T47D (cell line): ENCODE measurements around the gene MPEG1.

Source experiments
- DNase-seq, 2 experiments: peaks; one replicate each; pipeline versions ENCODE4 v3.0.0 to v3.0.0-alpha.2; 2011 to 2012; ENCODE audit warnings: low read depth in 1 of 2, low spot score in 1 of 2
- JUND ChIP-seq: IDR thresholded peaks from 2 replicates; pipeline ENCODE4 v1.6.1; 2012; ENCODE audit warnings: low read depth
- in situ Hi-C: cut with HindIII; loops from 2 replicates; pipeline ENCODE4 v1.10.0; 2016; ENCODE audit warnings: low sequenced_read_pairs, low pct_unique_long_range_greater_than_20kb

Gene MPEG1

DNA sequence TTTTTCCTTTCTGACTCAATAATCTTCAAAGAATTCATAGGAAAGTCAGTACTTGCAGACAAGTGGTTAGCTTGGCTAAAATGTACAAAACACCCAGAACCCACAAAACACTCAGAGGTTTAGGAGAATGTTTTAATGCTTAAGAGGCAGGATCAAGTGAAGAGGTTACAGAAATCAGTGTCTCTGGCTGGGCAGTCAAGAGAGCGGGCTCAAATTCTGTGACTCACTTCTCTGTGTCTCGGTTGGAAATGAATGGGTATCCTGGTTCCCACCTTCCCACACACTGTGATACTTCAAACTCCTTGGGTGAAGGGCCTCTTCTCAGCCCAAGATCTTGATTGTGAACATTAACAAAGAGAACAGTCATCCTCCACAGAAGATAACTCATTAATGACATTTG is 3.8 kb downstream of the MPEG1 start:
- in situ Hi-C loops, result no loop called here
- TF ChIP-seq JUND, result no peak
- no peak for DNase-seq

DNA sequence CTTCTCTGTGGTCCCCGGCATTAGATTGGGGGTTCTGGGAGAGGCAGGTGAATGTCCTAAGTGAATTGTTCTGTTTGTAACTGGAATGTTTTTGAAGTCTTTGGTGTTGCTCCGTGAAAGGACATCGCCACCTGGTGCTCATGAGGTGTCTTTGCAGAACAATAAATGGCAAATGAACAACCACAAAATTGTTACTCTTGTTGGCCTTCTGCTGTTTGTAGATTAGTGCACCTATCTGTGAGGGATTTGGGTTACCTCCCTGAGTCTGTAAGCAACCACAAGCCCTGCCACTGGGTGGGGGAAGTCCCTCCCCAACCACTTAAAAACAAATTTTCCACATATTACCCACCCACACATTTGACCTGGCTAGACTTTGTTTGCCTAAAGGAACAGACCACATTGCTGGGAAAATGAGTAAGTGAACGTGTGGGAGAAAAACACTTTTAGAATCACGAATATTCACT is 4.7 kb downstream of the MPEG1 start:
- DNase-seq, result peak; percentile 42 to 75
- no peak for TF ChIP-seq JUND
- in situ Hi-C loops, result no loop called here

DNA sequence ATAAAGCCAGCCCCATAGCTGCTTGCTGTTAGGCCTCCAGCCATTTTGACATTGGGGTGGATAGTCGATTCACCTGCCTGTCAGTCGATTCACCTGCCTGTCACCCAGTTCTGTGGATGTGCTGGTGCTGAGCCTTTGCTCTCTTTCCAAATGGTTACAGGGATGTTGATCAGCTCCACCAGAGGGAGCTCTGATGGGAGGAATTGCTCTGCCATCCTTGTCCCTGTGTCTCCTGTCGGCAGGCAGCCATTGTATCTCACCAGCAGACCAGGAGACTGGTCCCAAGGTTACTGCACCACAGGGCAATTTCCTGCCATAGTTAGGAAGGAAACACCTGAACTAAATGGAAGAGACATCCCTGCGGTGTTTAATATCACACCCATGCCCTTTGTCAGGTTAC is 6.1 kb downstream of the MPEG1 start:
- peak; percentile 38 to 79 for DNase-seq
- TF ChIP-seq JUND, result no peak
- in situ Hi-C loops, result no loop called here

DNA sequence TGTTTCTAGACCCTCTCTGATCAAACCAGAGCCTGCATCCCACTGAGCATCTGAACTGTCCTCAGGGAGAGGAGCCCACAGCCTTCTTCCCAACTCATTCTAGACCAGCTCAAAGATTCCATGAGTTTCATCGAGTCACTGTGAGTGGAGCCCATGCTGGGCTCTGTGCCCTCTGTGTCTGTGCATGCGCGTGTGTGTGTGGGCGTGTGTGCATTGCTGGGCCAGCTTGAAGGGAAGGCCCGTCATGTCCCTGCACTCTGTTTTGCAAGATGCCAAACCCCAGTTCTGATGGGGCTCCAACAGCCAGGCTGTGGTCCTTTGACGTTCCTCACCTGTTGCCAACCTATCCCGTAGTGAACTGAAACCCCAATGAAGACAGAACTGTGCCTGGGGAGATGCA is 7.1 kb downstream of the MPEG1 start:
- no peak for DNase-seq
- TF ChIP-seq JUND, result no peak
- in situ Hi-C loops, result no loop called here

DNA sequence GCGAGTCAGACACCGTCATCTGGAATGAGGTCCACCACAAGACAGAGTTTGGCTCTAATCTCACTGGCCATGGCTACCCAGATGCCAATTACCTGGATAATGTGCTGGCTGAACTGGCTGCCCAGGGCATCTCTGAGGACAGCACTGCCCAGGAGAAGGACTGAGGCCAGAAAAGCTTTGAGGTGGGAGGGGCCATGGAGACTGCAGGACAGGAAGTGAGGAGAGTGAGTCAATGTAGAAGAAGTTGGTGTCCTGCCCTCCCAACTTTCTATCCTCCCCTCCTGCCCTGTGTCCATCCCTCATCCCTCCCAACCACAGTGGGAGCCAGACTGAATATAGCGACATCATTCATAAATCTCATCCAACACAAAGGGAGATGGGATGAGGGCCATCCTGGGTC is 8.0 kb downstream of the MPEG1 start:
- no peak for TF ChIP-seq JUND
- no peak for DNase-seq
- in situ Hi-C loops, result no loop called here

DNA sequence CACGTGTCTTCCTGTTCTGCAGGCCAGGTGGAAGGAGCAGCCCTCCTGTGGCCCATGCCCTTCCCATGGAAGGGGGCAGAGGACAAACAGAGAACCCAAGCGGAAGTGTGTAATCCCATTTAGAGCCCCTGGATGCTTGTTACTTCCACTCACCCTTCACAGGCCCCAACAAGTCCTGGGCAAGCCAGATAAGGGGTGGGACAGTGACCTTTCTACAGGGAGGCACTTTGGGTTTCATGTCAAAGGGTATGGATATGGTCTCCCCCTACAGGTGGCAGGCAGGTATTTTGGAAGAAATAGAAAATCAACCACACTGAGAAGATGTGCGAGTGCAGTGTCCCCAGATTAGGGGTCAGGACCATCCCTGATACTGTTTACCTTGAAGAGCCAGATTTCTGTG is 11.4 kb downstream of the MPEG1 start:
- in situ Hi-C loops, result no loop called here
- no peak for DNase-seq
- TF ChIP-seq JUND, result no peak

DNA sequence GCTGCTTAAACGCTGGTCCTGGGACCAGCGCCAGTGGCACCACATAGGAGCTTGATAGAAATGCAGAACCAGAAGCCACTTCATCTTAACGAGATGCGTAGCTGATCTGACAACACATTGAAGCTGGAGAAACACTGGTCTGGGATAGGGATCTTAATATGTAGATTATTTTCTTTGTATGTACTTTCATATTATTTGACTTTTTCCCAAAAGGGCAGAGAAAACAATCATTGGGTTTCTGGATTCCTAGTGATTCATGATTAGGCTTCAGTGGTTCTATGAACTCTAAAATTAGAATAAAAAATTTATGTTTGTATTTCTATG is 12.3 kb downstream of the MPEG1 start:
- in situ Hi-C loops, result no loop called here
- no peak for TF ChIP-seq JUND
- DNase-seq, result no peak

DNA sequence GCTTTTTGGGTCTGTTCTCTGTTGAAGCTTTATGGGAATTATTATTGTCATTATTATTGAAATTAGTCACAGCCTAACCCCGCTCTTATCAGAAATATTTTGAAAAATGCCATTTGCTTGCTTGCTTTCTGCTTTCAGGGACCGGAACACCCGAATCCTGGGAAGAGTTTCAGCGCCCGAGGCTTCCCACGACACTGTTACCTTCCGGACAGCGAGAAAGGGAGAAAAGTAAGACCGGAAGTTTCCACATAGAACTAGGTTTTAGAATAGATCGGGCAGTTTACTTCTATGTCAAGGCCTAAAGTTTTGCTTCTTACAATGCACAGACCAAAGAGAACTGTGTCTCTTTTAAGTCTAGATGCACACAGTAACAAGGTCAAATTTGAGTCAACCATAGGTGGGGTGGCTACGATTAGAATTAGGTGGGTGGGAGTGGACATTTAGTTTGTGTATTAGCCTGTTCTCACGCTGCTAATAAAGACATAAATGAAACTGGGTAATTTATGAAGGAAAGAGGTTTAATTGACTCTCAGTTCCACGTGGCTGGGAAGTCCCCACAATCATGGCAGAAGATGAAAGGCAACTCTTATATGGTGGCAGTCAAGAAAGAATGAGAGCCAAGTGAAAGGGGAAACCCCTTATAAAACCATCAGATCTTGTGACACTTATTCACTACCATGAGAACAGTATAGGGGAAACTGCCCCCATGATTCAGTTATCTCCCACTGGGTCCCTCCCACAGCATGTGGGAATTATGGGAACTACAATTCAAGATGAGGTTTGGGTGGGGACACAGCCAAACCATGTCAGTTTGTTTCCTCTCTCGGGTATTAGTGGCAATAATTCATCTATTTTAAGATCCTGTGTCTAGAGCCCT is 12.9 kb downstream of the MPEG1 start:
- in situ Hi-C loops, result no loop called here
- no peak for DNase-seq

DNA sequence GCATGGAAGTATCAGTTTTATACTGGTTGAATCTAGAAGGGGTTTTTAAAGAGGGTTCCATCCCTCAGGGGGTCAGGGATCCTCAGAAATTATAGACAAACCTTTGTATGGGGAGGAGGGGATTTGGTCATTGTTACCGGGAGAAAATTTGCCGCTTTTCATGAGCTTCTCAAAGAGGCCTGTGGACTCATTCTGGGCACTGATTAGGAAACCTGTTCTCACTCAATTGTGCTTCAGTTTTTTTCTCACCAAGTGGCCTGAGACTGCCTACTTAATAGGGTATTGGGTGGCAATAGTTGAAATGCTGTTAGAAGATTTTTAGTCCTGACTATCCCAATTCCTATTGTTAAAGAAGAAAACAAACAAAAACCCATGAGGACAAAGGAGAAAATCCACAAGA is 14.0 kb downstream of the MPEG1 start:
- TF ChIP-seq JUND, result no peak
- in situ Hi-C loops, result no loop called here
- no peak for DNase-seq

More for the DNA sequence above, 12.9 kb downstream of the MPEG1 start:
- TF ChIP-seq JUND, result no peak

DNA sequence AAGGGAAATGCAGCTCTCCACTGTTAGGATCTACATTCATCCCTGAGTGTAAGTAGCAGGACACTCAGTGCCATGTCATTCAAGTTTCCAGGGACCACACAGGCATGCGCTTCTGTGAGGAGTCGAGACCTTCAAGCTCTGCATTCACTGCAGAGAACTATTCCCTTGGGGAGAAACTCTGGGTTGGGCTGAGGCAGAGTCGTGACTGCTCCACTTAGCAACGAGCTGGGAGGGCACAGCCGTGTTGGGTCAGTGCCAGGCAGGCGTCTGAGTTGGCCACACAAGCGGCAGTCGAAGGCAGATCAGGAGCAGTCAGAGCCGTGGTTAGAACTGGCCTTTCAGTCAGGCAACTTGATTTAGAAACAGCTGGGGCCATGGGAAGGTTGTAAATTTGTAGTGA is 14.7 kb downstream of the MPEG1 start:
- no peak for TF ChIP-seq JUND
- no peak for DNase-seq
- in situ Hi-C loops, result no loop called here

DNA sequence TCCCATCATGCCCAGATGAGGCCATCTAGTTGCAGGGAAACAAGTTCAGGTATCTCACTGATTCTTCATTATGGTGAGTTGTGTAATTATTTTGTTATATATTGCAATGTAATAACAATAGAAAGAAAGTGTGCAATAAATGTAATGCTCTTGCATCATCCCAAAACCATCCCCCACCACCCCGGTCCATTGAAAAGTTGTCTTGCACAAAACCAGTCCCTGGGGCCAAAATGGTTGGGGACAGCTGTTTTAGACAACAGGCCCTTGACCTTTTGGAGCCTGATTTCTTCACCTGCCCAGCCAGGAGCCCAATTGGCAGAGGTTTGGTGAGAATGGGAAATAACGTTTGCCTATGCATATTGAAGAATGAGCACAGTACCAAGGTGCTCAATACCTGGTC is 15.9 kb downstream of the MPEG1 start:
- no peak for TF ChIP-seq JUND
- no peak for DNase-seq
- in situ Hi-C loops, result no loop called here

DNA sequence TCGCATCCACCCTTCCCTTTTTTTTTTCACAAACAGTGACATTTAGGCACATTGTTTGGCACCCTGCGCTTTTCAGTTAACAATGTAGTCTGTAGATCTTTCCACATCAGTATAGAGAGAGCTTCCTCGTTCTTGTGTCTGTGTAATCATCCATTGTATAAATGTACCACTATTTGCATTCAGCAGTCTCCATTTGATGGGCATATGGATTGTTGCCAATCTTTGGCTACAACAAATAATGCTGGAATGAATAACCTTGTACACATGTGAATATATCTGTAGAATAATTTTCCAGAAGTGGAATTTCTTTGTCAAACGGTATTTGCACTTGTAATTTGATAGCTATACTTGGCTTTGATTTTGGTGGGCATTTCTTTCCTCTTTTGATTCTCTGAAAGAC is 17.1 kb downstream of the MPEG1 start:
- DNase-seq, result peak in 1 of 2 experiments; percentile 43
- TF ChIP-seq JUND, result no peak
- in situ Hi-C loops, result no loop called here

DNA sequence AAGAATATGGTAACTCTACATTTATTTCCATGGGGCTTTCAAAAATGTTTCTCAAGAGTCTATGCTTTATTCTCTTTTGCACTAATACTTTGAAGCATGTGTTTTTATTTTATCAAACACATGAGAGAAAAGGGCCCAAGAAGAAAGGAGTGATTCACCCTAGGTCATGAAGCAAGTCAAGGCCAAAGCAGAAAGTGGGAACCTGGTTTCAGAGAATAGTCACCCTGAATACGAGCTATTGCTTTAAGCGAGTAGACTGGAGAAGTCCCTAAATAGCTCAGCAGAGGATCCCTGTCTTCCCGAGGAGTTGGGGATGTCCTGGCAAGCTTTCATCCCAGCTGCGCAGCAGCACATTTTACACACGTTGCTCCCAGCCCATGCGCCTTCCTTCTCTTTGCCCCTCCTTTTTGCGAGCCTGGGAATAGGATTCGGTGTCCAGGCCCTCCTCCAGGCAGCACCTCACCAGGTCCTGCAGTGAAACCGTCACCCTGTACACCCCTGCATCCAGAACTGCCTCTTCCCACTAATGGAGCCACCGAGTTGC is 19.1 kb downstream of the MPEG1 start:
- TF ChIP-seq JUND, result no peak
- in situ Hi-C loops, result no loop called here
- DNase-seq, result no peak
